HepG2 (cell line): ENCODE data around the gene C1QTNF6. TPM values are rescaled to one million over a fixed set of nuclear protein-coding genes. Genes with fewer than 3 reads are reported as not detected.

Source experiments
- ATAC-seq: fragments of 200-7000 bp; cut with Tn5 transposase; 3 replicates; pipeline ENCODE4 v1.9.1; 2020; ENCODE audit warnings: mild to moderate bottlenecking, moderate library complexity
- BruUV-seq: library from RNA; stranded (reverse); fragments of 400-500 nt; replicated peaks from 2 replicates; lab custom pipeline; 2021; lab: Mats Ljungman, UMichigan
- CTCF ChIA-PET: fragments of 300-600 bp; formaldehyde crosslinking; extraction: SDS; loops from one replicate; lab custom pipeline; 2021; ENCODE audit warnings: low total read pairs, inconsistent platforms, low intra/inter-chr PET ratio; lab: Yijun Ruan, JAX
- POLR2A ChIA-PET: fragments of 350-600 bp; sonication (Branson Sonifier 250); formaldehyde crosslinking; loops from one replicate; lab custom pipeline; 2020; ENCODE audit warnings: antibody characterized with exemption, inconsistent platforms; lab: Yijun Ruan, JAX
- DNase-seq: peaks from one replicate; pipeline ENCODE4 v3.0.0-alpha.2; 2015; ENCODE audit warnings: low spot score
- FAIRE-seq: peaks from 3 replicates; lab custom pipeline; 2011; peaks lifted over from hg19 to GRCh38; lab: Jason Lieb, UNC
- H2AFZ ChIP-seq: one replicate; pipeline ENCODE4 v1.6.1; 2011; ENCODE audit warnings: low read length, inconsistent platforms
- H3K27ac ChIP-seq: fragments of 300-600 bp; 3 replicates; pipeline ENCODE4 v1.8.0; 2011; ENCODE audit warnings: mixed run types, mild to moderate bottlenecking, mixed read lengths, low read length, inconsistent platforms; ENCODE audit not compliant: insufficient read depth; ENCODE audit errors: extremely low read length
- H3K27me3 ChIP-seq, 2 experiments: fragments of 200-600 bp in 1 of 2; 2 replicates in 1 of 2; 3 replicates in 1 of 2; pipeline versions ENCODE4 v1.6.0 to v1.8.0; 2011; ENCODE audit warnings: low read length in 2 of 2, mild to moderate bottlenecking in 2 of 2, moderate library complexity in 2 of 2, inconsistent platforms in 1 of 2; ENCODE audit not compliant: insufficient read depth in 2 of 2, control insufficient read depth in 1 of 2
- H3K36me3 ChIP-seq, 2 experiments: fragments of 200-600 bp in 1 of 2; replicated peaks in 1 of 2; 2 replicates in 1 of 2; 3 replicates in 1 of 2; pipeline versions ENCODE4 v1.5.1 to v1.8.0; 2011; ENCODE audit warnings: low read length in 2 of 2, inconsistent platforms in 1 of 2; ENCODE audit not compliant: insufficient read depth in 2 of 2, control insufficient read depth in 1 of 2
- H3K4me1 ChIP-seq: 2 replicates; pipeline ENCODE4 v1.5.1; 2012; ENCODE audit warnings: low read length, inconsistent platforms; ENCODE audit not compliant: insufficient read depth
- H3K4me2 ChIP-seq: 2 replicates; pipeline ENCODE4 v1.6.0; 2011; ENCODE audit warnings: low read depth, low read length, inconsistent platforms
- H3K4me3 ChIP-seq, 3 experiments: fragments of 200-600 bp in 1 of 3; sonication (generic), shearing (Covaris generic) in 1 of 3; replicated peaks in 1 of 3; 2 replicates each; pipeline ENCODE4 v1.5.1; 2011 to 2016; ENCODE audit warnings: low read length in 3 of 3, inconsistent platforms in 2 of 3, low read depth in 2 of 3, mild to moderate bottlenecking in 2 of 3, control low read depth in 1 of 3, mixed read lengths in 1 of 3; ENCODE audit not compliant: insufficient read depth in 1 of 3
- H3K79me2 ChIP-seq: one replicate; pipeline ENCODE4 v1.6.1; 2011; ENCODE audit warnings: low read length, inconsistent platforms; ENCODE audit not compliant: insufficient read depth
- H3K9ac ChIP-seq: 2 replicates; pipeline ENCODE4 v1.6.0; 2011; ENCODE audit warnings: mild to moderate bottlenecking, low read depth, low read length, inconsistent platforms; ENCODE audit not compliant: insufficient read depth
- H3K9me3 ChIP-seq: 2 replicates; pipeline ENCODE4 v1.5.1; 2012; ENCODE audit warnings: mild to moderate bottlenecking, low read length
- H4K20me1 ChIP-seq: 2 replicates; pipeline ENCODE4 v1.6.0; 2011; ENCODE audit warnings: inconsistent platforms, mild to moderate bottlenecking, low read length, moderate library complexity; ENCODE audit not compliant: insufficient read depth
- KLF15 ChIP-seq: sonication (generic); formaldehyde crosslinking; IDR thresholded peaks from 2 replicates; pipeline ENCODE4 v1.8.1; 2023; ENCODE audit warnings: borderline replicate concordance, mild to moderate bottlenecking, inconsistent platforms, missing genetic modification reagents, mixed read lengths
- NFYB ChIP-seq: sonication (generic); formaldehyde crosslinking; IDR thresholded peaks from 2 replicates; pipeline ENCODE4 v1.4.0; 2020; ENCODE audit warnings: missing genetic modification reagents
- PAX8 ChIP-seq: sonication (generic); formaldehyde crosslinking; IDR thresholded peaks from 2 replicates; pipeline ENCODE4 v1.8.0; 2022; ENCODE audit warnings: mild to moderate bottlenecking, missing genetic modification reagents, borderline replicate concordance
- SRSF1 ChIP-seq: fragments of 200-400 bp; formaldehyde crosslinking; optimal IDR thresholded peaks from 2 replicates; pipeline ENCODE3; 2017; ENCODE audit warnings: mild to moderate bottlenecking, low read depth, low read length, moderate library complexity
- TBP ChIP-seq: sonication (generic); formaldehyde crosslinking; IDR thresholded peaks from 2 replicates; pipeline ENCODE4 v1.5.0; 2020; ENCODE audit warnings: missing genetic modification reagents
- ZBTB10 ChIP-seq: sonication (generic); formaldehyde crosslinking; IDR thresholded peaks from 2 replicates; pipeline ENCODE4 v1.4.0; 2020; ENCODE audit warnings: missing genetic modification reagents, borderline replicate concordance
- ZNF431 ChIP-seq: sonication (generic); formaldehyde crosslinking; IDR thresholded peaks from 2 replicates; pipeline ENCODE4 v1.9.0; 2022; ENCODE audit warnings: missing genetic modification reagents, low read depth, mild to moderate bottlenecking, borderline replicate concordance
- ZNF557 ChIP-seq: sonication (generic); formaldehyde crosslinking; IDR thresholded peaks from 2 replicates; pipeline ENCODE4 v1.4.0; 2020; ENCODE audit warnings: missing genetic modification reagents
- WGBS: methylation state at CpG from one replicate; pipeline ENCODE4 v1.1.6; 2017; ENCODE audit warnings: low lambda C conversion rate; 5-methylcytosine and 5-hydroxymethylcytosine counted together
- in situ Hi-C: cut with HindIII; loops from 2 replicates; pipeline ENCODE4 v1.10.0; 2017; ENCODE audit warnings: low pct_unique_long_range_greater_than_20kb; ENCODE audit not compliant: extremely low pct_ligation_motif_present
- intact Hi-C: fragments of 100-400 bp; cut with micrococcal nuclease; formaldehyde crosslinking; loops from one replicate; pipeline ENCODE4 v1.10.0; 2022; ENCODE audit not compliant: unreplicated experiment
- polyA plus RNA-seq, 8 experiments: library from polyadenylated mRNA; depleted of rRNA in 3 of 8; stranded (reverse) in 7 of 8; unstranded in 1 of 8; fragments of >200 nt; fragmentation: Illumina TruSeq in 4 of 8; extraction: Trizol in 4 of 8; gene quantifications; 2 replicates each; pipeline versions ENCODE4 v1.2.1 to v1.2.3, GENCODE V29; 2011 to 2016; ENCODE audit warnings: low read depth in 4 of 8, missing spikeins in 1 of 8, mixed read lengths in 1 of 8; ENCODE audit not compliant: insufficient read depth in 1 of 8
- total RNA-seq, 5 experiments: library from RNA; depleted of rRNA; stranded (reverse); fragments of >200 nt; fragmentation: Illumina TruSeq; extraction: Trizol; gene quantifications; 2 replicates each; pipeline ENCODE4 v1.2.3, GENCODE V29; 2016; ENCODE audit warnings: low read depth in 1 of 5
- TF ChIP-seq, protein P1 (sequence below): sonication (generic); formaldehyde crosslinking; conservative IDR thresholded peaks from 2 replicates; pipeline ENCODE4 v1.4.0; 2020; ENCODE audit warnings: missing genetic modification reagents
- TF ChIP-seq, protein P2 (sequence below): IDR thresholded peaks from 2 replicates; pipeline ENCODE4 v1.6.1; 2016; ENCODE audit warnings: mild to moderate bottlenecking, missing biosample characterization, missing genetic modification reagents

Gene C1QTNF6
- total and polyA plus RNA-seq, 2 of the 13 experiments (the other 11 are each of a cell fraction or from before 2014, with no cell fraction given), result 2.7 to 6.9 TPM

DNA sequence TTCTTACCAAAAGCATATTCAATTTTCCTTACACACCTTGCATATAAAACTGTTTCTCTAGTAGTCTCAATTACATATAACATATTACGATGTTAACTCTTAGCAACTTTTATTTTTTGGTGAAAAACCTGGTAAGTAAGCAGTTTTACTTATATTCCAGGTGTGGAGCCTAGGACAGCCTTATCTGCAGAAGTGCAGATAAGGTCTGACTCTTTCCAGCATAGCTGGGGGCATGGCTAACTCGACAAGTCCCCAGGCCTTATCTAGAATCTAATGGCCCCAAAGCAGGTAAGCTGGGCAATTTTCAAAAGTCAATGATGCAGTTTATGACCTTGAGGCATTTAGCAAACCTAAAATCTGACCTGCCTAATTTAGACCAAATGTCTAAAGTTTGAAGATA, 4.2 kb upstream of the C1QTNF6 start:
- in situ Hi-C loops, result no loop called here
- ATAC-seq (no peak), DNase-seq (no peak), FAIRE-seq (no peak)
- ChIA-PET POLR2A (no interaction called here), CTCF (no interaction called here)
- H4K20me1 ChIP-seq, result no peaks in the 10 kb centered on the region
- no peak for TF ChIP-seq NFYB (CRISPR knock-in tag)
- TF ChIP-seq, protein P1, sequence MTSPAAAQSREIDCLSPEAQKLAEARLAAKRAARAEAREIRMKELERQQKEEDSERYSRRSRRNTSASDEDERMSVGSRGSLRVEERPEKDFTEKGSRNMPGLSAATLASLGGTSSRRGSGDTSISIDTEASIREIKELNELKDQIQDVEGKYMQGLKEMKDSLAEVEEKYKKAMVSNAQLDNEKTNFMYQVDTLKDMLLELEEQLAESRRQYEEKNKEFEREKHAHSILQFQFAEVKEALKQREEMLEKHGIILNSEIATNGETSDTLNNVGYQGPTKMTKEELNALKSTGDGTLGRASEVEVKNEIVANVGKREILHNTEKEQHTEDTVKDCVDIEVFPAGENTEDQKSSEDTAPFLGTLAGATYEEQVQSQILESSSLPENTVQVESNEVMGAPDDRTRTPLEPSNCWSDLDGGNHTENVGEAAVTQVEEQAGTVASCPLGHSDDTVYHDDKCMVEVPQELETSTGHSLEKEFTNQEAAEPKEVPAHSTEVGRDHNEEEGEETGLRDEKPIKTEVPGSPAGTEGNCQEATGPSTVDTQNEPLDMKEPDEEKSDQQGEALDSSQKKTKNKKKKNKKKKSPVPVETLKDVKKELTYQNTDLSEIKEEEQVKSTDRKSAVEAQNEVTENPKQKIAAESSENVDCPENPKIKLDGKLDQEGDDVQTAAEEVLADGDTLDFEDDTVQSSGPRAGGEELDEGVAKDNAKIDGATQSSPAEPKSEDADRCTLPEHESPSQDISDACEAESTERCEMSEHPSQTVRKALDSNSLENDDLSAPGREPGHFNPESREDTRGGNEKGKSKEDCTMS (CRISPR knock-in tag), result no peak
- TF ChIP-seq, protein P2, sequence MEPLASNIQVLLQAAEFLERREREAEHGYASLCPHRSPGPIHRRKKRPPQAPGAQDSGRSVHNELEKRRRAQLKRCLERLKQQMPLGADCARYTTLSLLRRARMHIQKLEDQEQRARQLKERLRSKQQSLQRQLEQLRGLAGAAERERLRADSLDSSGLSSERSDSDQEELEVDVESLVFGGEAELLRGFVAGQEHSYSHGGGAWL (CRISPR knock-in tag), result no peak
- TF ChIP-seq ZNF431 (CRISPR knock-in tag), result no peak
- TF ChIP-seq KLF15 (CRISPR knock-in tag), result no peak
- no peak for TF ChIP-seq SRSF1
- TF ChIP-seq TBP (CRISPR knock-in tag), result no peak
- TF ChIP-seq ZBTB10, result no peak
- TF ChIP-seq ZNF557 (CRISPR knock-in tag), result no peak
- no peak for TF ChIP-seq PAX8 (CRISPR knock-in tag)
- no peaks in the 10 kb centered on the region for H3K9me3 ChIP-seq
- H3K79me2 ChIP-seq, result no peaks in the 10 kb centered on the region
- H3K4me3 ChIP-seq, result no peak overlapping the region
- BruUV-seq, result no TSS peak
- H3K27ac ChIP-seq, result no peak overlapping the region
- no peak overlapping the region for H3K9ac ChIP-seq
- no peak overlapping the region for H2AFZ ChIP-seq
- H3K4me1 ChIP-seq, result peaks cover 52% of the 10 kb centered on the region
- H3K36me3 ChIP-seq, result no peaks in the 10 kb centered on the region
- H3K4me2 ChIP-seq, result no peak overlapping the region
- 57% methylated on average over 2 of the region's 2 CpGs for WGBS
- intact Hi-C loops, result no loop called here
- no peaks in the 10 kb centered on the region for H3K27me3 ChIP-seq
